Mucosa of gallbladder (tissue), 1 donor: ENCODE measurements around the gene COG5. TPM values are rescaled to one million over a fixed set of nuclear protein-coding genes. Genes with fewer than 3 reads are reported as not detected.

Experiments
- DNase-seq: peaks from one replicate; pipeline ENCODE4 v3.0.0-alpha.2; 2020; ENCODE audit warnings: low spot score
- total RNA-seq: library from RNA; stranded (reverse); gene quantifications from one replicate; pipeline ENCODE4 v1.2.1, GENCODE V29; 2021
- donor health status: DM: no; HTN: no; CAD: no.

COG5 gene
- total RNA-seq, 1 donor from 2014 or later, result 34.6 TPM

DNA sequence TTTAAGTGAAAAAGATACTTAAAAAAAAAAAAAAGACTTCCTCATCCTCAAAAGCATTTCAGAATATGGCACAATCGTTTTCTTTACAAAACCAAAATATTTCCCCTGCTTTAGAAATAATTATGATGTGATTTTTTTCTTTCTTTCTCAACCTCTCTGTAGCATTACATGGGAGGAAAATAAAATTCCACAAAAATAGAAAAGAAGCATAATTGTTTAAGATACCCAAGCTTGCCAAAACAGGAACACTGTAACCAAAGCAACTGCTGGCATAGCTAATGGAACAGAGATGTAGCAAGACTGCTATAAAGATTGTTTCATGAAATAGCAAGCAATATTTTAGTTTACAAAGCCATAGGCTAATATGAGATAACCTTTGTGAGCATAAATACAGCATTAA, 169.4 kb downstream of the COG5 start:
- no peak for DNase-seq

DNA sequence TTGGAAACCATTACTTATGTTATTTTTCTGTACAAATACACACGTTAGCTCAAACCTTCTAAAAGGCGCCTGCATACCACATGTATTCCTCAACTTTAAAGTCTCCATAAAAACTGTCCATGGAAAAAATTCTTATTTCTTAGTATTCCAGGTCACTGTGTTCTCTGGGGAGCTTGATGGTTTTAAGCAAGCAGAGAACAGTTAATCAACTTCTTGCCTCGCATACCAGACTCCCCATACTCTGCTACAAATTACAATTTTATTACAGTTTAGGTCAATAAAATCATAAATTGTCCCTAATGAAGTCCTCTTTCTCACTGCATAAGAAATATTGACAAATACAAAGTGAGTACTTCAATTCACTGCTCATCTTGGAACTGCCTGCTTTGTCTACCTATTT, 170.9 kb downstream of the COG5 start:
- no peak for DNase-seq

DNA sequence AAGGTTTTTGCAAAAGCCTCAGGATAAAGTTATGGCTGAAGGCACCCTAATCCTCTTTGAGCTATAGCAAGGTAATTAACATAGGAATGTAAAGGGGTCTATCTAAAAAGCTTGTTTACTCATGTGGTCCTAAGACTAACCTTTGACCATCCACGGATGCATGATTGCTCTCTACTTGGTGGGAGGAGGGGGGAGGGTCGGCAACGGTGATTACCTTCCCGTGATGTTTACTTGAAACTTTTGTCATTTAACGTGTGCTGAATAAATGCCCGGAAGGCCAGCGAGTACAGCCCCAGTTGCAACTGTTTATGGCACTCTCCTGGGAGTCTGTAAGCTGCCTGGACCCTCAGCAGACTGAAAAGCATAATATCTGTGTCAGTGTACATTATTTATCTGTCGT, 172.8 kb downstream of the COG5 start:
- DNase-seq, result no peak

DNA sequence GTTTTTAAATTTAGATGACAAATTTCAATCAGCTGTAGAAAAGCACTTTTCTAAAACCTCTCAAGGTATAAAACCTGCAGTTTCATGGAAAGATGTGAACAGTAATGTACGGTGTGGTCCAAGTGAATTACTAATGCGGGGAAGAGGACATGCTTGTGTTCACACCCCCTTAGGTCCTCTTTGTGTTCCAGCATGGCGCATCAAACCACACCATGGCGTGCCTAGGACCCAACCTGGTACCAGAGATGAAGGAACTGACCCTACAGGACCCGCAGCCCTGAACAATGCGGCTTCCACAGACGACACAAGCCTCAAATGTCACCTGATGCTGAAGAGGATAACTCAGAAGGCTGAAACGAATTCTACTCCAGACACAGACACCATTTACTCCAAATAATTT, 175.1 kb downstream of the COG5 start:
- DNase-seq, result no peak

DNA sequence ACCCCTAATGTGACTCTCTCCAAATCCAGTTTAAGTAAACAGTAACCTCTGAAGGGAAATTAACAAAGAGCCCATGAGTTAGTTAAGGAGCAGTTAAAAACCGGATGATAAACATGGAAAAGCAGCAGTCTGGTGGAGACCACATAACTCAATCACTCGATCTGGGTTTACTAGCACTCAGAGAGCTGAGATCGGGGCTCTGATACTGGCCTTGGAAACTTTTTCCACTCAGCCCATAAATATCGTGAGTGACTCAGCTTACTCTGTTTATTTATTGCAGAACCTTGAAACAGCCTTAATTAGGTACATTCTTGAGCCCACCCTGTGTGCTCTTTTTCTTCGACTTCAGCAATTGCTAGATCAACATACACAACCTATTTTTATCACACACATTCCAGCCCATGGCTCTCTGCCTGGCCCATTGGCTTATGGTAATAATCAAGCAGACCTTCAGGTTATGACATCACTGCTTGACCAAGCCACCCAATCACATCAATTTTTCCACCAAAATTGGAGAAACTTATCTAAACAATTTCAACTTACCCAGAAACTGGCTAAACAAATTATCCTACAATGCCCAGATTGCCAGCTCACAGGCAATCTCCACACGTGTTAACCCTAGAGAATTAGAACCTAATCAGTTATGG, 176.0 kb downstream of the COG5 start:
- DNase-seq, result no peak

DNA sequence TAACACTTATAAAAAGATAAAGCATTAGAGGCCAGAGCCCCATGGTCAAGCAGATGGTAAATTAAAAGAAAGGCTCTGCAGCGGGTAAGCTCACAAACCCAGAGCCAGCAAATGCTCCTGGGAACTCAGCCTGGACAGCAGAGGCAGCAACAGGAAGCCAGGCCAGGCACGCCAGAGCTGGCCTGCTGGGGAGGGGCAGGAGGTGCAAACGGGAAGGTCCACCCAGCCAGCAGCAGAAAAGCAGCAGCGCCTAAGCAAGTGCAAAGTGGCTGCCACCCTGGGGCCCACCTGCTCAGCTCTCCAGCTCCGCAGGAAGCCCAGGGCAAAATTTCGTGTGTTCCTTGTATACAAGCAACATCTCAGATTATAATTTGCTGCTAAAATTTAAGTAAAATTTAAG, 176.6 kb downstream of the COG5 start:
- no peak for DNase-seq

DNA sequence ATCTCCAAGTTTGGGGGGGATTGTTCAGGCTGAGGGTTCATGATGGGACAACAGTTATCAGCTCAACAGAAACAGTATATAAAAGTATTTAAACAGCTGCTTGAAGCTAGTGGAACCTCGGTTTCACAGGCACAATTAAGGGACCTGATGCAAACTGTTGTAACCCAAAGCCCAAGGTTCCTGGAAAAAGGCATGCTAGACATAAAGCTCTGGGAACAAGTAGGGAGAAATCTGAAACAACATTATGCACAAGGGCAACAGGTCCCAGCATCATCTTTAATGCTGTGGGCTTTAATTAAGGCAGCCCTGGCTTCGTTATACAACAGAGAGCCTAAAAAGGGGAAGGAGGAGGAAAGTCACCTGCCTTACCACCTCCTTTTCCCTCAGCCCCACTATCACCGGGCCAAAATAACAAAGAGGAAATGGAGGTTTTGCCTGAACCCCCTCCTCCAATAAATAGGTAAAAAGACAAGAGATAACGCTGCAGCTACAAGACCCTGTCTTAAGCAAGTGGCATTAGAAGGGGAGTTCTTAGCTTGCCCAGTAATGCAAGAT, 177.1 kb downstream of the COG5 start:
- no peak for DNase-seq

DNA sequence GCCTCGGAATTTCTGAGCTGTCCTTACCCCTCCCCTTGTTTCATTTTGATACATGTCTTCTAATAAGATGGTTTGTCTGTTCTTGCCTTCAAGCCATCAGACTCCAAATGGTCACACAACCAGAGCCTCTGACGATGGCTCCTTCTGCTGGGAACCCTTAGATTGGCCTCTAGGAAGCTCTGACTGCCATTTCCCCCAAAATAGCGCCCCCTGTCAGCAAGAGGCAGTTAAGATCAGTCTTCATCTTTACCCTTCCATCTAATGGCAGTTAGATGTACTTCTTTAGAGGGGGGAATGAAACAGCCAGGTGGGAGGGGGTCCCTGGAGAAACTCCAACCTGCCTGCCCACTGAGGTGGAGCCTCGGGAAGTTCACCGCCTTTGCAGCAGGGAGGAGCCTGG, 179.7 kb downstream of the COG5 start:
- no peak for DNase-seq

DNA sequence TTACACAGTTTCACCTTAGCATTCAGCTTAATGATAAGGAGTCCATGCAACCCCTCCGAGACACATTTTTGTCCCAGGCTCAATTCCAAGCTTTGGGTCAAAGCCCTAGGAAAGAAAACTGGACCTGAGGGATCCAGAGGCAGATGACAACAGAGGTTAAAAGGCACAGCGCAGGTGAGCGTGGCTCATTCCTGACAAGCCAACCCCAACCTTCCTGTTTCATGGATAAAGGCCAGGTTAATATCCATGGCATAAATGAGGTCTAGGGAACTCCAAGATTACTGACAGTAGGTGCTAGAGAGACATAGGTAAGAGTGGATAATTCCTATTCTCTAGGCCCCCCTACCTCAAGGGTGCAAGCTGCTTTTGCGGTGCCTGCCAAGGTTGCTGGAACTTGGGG, 180.5 kb downstream of the COG5 start:
- no peak for DNase-seq

DNA sequence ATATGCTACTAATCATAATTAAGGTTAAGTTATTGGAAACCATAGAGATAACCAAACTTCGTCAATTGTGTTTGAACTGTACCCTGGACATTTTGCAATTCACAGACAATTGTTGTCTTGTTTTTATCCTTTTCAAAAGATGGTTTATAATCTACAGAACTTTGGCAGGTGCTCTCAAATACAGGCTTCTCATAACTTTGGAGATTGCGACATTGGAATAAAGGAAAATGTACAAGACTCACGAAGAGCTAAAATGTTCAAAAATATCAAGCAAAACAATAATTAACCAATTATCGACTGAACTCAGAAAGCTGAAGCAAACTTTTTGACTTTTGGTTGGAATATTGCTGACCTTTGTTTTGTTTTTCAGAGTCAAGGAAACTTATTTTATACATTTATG, 182.3 kb downstream of the COG5 start:
- DNase-seq, result no peak

DNA sequence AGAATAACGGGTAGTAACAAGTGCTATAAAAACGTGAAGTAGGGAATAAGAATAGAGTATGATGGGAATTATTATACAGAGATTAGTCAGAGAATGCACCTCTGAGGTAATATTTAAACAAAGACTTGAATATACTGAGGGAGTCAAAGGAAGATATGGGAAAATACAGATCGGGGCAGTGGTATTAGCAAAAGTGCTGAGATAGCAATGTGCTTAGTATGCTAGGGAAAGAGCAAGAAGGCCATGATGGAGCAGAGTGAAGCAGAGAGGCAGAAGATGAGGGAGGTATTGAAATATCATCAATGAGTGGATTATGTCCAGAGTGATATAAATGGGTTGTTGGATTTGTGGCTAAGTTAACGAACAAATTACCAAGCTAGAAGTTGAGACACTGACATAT, 190.4 kb downstream of the COG5 start:
- no peak for DNase-seq

DNA sequence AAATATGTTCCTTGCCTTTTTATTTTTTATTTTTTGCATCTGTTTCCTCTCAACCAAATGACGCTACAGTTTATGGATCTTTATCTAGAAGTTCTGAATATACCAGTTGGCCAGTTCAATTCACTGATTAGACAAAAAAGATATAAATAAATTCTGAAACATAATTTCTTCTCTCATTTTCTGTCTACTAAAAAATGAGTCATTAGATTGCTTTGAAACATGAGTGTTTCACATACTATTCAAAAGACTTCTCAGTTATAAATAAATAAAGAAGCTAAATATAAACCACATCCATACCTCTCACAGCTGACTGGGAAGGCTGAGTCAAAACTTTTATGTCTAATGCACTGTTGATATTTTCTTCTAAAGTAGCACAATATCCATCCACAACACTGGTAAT, 191.4 kb downstream of the COG5 start:
- DNase-seq, result no peak

DNA sequence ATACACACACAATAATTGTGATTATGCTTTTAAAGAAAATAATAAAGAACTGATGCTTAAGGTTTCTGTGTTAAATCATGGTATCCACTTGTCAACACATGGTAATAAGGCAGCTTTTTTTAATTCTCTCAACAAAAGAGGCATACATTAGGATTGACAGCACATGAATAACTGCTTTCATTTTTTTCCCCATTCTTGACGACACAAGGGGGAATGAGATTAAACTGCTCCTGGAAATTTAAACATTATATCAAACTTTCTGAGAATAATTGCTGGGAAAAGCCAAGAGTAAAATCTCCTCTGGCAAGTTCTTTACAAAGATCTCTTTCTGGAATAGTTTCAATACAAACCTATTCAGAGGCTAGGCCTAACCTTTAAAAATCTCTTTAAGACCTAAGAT, 192.9 kb downstream of the COG5 start:
- no peak for DNase-seq

DNA sequence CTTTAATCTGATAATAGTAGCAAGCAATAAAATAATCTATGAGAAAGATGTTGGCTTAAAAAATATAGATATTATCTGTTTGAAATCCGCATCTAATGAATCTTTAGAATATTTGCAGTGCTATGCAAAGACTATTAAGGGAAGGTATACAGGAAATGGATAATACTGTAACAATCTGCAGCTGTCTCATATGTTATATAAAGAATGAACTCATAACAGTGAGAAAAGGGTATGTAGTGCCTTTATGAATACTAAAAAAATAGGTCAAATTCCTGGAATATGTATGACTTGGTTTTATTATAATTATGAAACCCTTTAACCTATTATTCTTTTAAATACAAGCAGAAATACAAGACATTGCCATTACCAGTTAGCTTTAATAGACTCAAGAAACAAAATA, 198.9 kb downstream of the COG5 start:
- DNase-seq, result no peak

DNA sequence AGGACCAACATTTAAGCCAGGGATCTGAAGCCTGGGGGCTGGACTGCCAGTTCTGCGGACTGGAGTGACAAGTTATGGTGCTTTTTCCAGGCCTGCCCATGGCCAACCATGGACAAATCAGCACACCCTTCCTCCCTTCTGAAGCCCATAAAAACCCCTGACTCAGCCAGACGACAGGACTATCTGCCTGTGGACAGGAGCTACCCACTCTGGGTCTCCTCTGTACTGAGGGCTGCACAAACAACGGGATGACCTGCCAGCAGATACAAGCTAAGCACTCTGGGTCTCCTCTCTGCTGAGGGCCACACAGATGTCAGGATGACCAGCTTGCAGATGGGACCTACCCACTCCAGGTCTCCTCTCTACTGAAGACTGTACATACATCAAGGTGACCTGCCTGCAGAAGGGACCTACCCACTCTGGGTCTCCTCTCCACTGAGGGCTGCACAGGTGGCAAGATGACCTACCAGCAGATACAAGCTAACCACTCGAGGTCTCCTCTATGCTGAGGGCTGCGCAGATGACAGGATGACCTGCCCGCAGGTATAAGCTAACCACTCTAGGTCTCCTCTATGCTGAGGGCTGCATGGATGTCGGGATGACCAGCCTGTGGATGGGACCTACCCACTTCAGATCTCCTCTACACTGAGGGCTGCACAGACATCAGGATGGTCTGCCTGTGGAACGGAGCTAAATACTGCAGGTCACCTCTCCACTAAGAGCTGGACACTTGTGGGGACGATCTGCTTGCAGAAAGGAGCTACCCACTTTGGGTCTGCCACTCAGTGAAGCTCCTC, 204.0 kb downstream of the COG5 start:
- no peak for DNase-seq

DNA sequence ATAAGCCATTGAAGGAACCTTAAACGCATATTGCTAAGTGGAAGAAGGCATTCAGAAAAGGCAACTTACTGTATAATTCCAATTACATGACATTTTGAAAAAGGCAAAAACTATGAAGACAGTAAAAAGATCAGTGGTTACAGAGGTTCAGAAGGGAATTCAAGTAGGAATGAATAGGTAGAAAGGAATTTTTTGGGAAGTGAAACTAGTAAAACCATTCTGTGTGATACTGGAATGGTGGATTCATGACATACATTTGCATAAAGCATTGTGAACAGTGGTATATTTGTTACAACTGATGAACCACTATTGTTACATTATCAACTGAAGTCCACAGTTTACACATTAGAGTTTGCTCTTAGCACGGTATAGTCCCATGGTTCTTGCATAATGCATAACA, 208.1 kb downstream of the COG5 start:
- no peak for DNase-seq

DNA sequence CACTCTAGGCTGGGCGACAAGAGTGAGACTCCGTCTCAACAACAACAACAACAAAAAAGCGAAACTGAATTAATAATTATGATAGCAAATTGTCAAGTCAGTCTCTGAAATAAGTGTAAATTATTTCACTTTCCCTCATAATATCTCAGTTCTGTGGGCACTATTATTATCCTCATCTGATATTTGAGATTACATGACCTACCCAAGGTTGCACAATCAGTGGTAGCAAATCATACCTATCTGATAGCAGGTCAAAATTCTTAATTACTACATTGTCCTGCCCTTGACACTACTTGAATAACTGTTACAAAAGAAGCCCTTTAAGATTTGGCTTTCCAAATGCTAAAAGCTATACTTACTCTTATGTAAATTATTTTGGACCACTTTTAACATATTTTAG, 209.1 kb downstream of the COG5 start:
- no peak for DNase-seq

DNA sequence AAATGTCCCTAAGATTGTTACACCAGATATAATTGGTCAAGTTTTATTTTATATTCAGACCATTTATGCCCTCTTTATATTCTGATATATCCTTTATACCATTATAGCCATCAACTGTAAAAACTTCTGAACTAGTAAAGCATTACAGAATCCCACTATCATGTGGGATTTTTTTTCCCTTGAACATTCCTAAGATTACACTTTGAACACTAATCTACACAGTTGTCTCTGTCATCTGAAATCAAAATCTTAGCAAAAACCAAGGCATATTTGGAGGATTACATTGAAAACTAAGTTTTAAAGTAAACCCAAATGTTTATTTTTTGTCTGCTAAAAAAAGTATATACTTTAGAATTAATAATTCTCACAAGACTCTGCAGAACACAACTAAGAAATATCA, 210.0 kb downstream of the COG5 start:
- no peak for DNase-seq

DNA sequence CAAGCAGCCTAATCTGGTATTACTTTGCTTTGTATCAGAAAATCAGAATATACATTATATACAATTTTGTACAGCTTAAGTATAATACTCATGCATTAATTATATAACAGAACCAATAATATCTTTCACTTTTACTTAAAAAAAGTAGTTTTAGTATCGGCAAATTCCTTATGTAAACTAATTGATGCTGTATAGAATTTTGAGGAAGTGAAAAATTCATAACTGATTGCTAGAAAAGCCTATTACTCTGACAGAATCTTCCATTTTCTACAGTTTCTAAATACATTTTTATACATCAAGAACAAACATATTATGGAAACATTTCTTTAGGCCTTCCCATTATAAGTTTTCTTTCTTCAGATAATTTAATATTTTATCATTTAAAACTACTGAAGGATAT, 217.8 kb downstream of the COG5 start:
- DNase-seq, result no peak

DNA sequence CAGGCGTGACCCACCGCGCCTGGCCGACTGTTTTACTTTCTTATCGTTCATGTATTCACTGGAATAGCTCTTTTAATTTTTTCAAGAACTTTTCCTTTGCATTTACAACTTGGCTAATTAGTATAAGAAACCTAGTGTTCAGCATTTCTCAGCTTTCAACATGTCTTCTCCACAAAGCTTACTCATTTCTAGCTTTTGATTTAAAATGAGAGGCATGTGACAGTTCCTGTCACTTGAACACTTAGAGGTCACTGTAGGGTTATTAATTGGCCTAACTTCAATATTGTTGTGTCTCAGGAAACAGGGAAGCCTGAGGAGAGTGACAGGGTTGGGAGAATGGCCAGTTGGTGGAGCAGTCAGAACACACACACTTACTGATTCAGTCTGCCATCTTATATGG, 218.9 kb downstream of the COG5 start:
- no peak for DNase-seq

DNA sequence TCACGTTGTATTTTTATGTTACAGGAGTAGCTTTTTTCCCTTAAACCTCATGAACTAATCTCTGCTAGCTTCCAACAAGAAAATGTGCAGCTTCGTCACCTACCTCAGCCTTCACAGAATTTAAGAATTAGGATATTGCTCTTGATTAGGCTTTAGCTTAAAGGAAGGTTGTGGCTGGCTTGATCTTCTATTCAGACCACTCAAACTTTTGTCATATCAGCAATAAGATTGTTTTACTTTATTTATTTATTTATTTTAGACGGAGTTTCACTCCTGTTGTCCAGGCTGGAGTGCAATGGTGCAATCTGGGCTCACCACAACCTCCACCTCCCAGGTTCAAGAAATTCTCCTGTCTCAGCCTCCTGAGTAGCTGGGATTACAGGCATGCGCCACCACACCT, 219.4 kb downstream of the COG5 start:
- DNase-seq, result no peak

DNA sequence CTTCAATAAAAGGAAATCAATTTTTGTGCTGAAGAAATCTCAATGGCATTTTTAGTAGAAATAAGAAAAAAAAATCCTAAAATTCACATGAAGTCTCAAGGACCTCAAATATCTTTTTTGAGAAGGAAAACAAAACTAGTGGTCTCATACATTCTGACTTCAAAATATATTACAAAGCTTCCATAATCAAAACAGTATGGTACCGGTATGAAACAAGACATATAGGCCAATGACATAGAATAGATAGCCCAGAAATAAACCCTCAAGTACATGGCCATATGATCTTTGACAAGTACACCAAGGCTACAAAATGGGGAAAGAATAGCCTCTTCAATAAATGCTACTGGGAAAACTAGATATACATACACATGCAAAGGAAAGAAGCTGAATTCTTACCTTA, 225.6 kb downstream of the COG5 start:
- DNase-seq, result no peak

DNA sequence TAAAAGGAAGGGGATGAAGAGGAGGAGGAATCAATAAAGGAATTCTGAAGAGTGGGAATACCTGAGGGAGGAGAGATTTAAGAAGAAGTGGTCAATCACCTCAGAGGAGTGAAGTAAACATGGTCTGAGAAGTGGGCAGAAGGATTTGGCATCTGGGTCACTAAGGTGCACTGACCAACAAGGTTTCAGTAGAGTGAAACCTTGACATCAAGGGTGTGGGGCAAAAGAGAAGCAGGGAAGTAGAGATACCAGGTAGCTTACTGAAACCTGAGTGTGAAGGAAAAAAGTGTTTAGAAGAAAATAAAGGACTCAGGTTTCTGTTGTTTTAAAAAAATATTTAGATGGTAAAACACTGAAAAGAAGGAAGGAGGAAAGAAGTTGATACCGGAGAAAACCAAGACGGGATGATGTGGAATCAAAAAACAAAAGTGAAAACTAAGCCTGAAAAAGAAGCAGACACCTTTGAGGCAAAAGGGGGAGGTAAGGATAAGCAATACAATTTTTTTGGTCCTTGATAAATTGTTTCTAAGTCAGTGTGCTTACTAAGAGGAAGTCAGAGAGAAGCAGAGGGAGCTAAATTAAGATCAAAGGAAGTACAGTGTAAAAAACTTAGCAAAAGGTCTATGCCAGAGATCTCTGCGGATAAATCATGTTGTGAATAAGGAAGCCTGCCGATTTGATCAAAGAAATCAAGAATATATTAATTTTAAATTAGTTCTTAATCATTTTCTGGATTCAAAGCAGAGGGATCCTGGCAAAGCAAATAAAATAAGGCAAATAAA, 231.0 kb downstream of the COG5 start:
- no peak for DNase-seq
